Activated T-cell treated with anti-CD3 and anti-CD28 coated beads, Interleukin-2, amount 50 U/mL, for 1 hour (primary cell): ENCODE data around the gene SNX1.
A peak's percentile ranks its signal among the peaks of the same experiment; 100 is the strongest.
"Not testable (repeated sequence)": the region's sequence is repeated elsewhere in the genome, so short reads cannot be mapped to it uniquely, and the experiment has no call there.

Source experiments
- DNase-seq: peaks from one replicate; pipeline ENCODE4 v3.0.0-alpha.2; 2020

SNX1 gene, protein sequence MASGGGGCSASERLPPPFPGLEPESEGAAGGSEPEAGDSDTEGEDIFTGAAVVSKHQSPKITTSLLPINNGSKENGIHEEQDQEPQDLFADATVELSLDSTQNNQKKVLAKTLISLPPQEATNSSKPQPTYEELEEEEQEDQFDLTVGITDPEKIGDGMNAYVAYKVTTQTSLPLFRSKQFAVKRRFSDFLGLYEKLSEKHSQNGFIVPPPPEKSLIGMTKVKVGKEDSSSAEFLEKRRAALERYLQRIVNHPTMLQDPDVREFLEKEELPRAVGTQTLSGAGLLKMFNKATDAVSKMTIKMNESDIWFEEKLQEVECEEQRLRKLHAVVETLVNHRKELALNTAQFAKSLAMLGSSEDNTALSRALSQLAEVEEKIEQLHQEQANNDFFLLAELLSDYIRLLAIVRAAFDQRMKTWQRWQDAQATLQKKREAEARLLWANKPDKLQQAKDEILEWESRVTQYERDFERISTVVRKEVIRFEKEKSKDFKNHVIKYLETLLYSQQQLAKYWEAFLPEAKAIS

DNA sequence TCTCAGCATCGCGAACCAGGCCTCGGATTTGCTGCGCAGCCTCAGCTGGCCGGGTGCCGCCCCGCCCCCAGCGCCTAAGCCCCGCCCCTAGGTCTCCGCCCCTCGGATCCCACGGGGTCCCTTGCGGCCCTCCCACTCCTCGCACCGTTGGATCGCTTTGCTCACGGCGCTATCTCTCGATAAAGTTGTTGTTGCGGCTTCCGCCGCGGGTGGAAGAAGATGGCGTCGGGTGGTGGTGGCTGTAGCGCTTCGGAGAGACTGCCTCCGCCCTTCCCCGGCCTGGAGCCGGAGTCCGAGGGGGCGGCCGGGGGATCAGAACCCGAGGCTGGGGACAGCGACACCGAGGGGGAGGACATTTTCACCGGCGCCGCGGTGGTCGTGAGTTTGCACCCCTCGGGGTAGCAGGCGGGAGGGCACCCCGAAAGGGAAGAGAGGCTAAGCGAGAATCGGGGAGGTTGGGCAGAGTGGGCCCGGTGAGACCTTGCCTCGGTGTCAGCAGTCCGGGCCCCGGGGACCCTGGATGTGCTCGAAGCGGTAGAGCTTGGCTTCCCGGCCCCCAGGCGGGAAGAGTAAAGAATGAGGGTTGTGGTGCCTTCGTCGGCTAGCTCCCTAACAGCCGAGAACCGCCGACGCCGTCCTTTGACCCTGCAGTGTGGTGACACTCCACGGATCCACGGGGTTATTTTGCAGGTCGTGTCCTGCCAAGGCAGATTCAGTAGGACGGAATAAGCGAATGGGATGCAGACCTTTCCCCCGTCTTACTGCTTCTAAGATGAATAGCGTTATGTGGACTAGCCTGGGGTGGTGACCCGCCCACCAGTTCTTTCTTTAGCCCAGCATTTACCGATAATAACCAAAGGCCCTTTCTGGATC is at the start of gene SNX1:
Gene SNX1 (plus strand): TSS at position 188 of the 873 bp plus-strand sequence. CDS start 32 bp downstream, at position 220.
- peak; percentile 99 for DNase-seq

DNA sequence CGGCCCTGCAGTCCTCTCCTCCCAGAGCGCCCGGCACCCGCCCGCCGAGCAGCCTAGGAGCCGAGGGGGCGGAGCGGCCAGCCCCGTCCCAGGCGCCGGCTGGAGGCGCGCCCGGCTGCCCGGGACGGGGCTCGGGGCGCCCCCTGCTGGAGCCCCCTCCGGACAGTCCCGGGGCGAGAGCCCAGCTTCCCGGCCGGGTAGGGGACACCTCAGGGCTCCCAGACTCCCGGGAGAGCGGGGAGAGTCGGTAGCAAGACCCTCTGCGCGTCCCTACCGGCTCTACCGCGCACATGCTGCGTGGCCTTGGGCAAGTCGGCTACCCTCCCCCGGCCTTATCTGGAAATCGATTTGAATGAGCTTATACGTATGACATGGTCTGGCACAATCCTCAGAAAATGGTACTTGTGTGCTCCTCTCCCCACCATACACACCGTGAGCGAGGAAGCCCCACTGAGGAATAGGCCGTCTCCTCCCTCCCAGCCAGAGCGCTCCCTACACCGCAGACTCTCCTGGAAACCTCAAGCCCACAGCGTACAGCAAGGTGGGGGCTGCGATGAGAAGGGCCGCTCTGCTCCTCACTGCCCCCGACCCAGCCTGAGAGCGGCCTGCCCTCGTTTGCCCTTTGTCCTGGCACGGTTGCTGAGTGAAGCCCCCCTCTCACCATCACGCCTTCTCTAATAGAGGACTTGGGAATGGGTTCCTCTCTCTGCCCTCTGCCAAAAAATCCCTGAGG is 49.2 kb upstream of the SNX1 start, which contains the start of gene DAPK2:
Gene DAPK2 (minus strand): TSS at position 65 of the 733 bp plus-strand sequence. CDS start 6,224 bp downstream, outside the sequence.
- DNase-seq: peak; percentile 80

DNA sequence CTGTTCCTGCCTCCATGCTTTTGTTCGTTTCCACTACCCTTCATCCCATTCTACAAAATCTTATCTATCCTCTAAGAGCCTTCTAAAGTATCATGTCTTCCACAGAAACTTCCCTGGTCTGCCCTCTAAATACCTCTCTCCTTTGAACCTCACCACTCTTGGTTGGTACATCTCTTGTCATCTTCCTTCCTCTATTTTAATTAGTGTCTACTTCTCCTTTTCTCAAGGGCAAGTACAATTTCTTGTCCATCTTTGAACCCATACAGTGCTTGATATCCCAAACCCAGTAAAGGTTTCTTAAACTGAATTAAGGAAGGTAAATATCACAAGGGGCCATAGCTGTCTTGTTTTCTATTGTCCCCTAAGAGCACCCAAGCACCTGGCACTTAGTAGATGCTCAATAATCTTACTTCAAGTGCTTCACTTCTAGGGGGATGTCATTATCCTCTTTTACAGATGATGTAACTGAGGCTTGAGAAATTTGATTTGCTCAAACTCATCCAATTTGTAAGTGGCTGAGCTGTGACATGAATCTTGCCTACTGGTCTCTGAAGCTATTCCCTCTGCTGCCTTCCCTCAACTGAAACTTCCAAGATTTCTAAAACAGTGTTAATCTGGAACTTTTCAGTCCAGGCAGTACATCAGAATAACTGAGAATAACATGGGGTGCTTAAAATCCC is 46.9 kb upstream of the SNX1 start:
- no peak for DNase-seq

DNA sequence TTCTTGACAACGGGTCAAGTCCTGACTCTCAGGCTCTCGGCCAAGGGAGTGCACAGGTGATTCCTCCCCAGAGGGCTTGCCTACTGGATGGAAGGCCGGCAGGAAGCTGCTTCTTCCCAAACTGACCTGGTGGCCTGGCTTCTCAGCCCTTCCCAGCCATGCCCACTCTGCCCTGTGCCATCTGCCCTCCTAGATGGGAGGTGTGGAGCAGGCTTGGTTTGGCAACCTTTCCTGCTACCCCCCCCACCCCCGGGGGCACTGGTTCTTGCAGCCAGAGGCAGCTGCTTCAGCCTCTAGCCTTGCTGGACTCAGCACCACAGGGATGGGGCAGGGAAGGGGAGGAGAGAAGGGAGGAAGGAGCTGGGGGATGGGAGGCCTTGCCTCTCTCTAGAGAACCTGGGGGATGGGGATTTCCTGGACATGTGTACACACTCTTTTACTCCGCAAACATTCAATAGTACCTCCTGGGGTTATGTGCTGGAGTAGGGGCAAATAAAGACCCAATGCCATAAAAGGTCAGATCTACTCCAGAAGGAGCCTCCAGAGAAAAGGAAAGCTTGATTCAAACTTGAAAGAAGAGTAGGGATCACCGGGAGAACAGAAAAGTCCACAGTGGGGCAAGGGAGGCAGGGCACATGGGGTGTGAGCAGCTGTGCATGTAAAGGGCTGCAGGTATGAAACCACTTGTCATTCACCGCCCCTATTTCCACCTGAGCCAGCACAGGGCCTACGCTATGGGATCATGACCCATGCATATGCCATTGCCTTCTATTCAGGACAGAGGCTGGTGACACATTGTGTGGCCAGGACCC is 45.3 kb upstream of the SNX1 start:
- DNase-seq: no peak

DNA sequence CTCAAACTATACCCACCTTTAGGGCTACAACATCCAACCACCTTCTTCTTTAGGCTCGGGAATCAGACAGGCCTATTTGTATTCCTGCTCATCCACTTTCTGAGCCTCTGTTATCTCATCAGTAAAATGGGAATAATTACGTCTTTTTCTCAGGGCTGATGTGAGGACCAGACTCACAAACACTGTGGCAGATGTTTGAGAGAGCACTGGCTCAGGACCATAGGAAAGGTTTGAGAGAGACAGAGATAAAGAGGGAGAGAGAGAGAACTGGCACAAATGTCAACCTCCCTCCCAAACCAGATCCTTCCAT is 44.7 kb upstream of the SNX1 start:
- no peak for DNase-seq

DNA sequence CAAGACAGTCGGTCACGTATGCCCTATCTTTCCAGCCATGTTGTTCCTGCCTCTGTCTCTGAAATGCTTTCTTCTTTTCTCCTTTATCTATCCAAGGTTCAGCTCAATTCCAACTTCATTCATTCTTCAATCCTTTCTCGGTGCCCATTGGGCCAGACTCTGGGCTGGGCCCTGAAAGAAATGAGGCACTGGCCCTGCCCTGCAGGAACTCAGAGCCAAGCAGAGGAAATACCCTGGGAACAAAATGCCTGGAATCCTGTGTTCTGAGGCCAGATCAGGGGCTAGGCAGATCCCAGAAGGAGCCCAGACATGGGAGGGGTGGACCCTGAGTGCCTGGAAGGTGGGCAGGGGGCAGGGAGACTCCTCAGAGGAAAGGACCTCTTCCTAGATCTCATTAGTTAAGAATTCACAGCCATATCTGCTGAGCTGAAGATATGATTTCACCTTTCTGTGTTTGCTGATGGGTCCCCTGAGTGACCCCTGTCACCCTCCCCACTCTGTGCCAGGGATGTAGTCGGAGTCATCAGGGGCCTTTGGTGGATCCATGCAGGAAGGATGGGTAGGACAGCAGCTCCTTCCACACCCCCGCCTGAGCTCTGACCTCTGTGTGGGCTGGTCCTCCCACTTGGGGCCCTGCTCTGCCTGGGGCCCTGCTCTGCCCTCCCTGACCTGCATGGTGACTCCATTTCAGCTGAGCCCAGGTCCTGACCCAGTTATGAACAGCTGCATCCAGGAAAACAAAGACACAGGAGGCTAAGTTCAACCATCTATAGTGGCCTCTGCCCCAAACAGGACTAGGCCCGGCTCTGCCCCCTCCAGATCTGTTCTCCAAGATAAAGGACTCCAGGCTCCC is 44.1 kb upstream of the SNX1 start:
- no peak for DNase-seq

DNA sequence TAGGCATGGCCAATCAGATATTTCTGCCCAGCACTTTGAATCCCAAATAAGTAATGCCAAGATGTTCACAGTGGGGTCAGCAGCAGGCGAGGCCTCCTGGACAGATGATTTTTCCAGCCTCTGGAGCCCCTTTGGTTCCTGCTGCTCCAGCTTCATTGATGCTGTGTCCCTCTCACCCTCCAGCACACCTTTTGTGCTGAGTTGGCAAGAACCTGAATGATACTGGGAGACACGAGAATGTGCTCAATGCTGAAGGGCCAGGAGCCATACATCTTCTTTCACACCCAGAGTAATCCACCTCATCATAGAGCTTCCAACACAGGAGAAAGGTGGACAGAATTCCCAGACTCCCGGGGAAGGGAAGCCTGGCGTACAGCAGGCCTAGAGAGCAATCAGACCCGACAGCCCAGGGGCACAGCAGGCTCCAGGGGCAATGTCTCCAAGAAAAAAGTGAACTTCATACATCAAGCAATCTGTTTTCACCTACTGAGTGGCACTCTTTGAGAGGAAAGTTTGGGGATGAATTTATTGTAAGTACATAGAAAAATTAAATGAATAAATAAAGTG is 42.8 kb upstream of the SNX1 start:
- DNase-seq: no peak

DNA sequence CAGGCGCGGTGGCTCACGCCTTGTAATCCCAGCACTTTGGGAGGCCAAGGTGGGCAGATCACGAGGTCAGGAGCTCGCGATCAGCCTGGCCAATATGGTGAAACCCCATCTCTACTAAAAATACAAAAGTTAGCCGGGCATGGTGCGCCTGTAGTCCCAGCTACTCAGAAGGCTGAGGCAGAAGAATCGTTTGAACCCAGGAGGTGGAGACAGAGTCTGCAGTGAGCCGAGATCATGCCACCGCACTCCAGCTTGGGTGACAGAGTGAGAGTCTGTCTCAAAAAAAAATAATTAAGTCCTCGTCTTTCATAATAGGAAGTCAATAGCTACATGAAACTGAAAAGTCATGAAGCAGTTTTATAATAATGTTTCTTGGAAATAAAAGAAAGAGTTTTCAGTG is 42.1 kb upstream of the SNX1 start:
- DNase-seq: not testable (repeated sequence)

DNA sequence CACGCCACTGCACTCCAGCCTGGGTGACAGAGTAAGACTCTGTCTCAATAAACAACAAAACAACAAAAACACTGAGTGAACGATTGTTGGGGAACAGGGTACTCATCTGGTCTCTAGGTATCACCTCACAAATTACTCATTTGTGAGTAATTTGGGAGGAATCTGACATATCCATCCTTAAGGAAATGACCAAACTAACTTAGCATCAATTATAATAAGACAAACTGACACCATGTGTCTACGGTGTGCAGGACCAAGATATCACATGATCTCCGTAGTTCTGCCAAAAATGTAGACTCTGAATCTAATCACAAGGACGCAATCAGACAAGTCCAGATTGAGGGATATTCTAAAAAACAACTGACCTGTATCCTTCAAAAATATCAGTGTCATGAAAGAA is 37.5 kb upstream of the SNX1 start:
- no peak for DNase-seq

DNA sequence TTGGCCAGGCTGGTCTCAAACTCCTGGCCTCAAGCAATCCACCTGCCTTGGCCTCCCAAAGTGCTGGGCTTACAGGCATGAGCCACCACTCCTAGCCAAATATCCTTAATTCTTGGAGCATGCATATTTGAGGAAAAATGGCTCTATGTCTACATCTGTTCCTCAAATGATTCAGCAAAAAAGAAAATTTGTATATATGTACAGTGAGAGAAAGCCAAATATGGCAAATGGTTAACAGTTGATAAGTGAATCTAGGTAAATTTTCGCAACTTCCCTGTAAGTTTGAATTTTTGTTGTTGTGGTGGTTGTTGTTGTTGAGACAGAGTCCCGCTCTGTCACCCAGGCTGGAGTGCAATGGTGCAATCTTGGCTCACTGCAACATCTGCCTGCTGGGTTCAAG is 36.7 kb upstream of the SNX1 start:
- DNase-seq: not testable (repeated sequence)

DNA sequence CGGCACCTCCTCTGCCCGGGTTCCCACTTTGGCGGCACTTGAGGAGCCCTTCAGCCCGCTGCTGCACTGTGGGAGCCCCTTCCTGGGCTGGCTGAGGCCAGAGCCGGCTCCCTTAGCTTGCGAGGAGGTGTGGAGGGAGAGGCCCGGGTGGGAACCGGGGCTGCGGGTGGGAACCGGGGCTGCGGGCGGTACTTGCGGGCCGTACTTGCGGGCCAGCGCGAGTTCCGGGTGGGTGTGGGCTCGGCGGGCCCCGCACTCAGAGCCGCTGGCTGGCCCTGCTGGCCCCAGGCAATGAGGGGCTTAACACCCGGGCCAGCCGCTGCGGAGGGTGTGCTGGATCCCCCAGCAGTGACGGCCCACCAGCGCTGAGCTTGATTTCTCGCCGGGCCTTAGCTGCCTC is 35.1 kb upstream of the SNX1 start:
- DNase-seq: no peak

DNA sequence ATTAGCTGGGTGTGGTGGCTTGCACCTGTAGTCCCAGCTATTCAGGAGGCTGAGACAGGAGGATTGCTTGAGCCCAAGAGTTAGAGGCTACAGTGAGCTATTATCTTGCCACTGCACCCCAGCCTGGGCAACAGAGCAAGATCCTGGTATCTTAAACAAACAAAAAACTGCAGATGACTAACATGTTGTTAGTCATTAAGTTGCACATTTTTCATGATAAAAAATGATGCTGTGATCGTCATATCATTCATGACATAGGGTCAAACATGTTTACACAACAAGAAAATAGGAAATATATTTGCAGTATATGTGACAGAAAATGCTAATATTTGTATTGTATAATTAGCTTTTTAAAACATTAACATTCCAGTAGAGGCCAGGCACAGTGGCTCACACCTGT is 29.3 kb upstream of the SNX1 start:
- DNase-seq: no peak

DNA sequence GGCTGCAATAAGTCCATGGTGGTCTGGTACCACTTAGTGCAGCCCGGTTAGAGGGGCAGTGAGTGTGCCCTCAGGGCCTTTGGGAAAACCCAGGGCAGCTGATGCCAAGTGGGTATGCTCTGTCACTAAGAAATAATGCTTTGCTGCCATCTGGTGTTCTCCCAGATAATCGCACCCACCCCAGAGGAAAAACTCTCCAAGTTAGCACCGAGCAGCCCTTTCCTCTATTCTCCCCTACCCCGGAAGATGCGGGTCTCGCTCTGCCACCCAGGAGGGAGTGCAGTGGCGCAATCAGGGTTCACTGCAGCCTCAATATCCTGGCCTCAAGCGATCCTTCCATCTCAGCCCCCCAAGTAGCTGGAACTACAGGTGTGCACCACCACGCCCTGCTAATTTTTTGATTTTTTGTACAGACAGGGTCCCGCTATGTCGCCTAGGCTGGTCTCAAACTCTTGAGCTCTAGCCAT is 28.2 kb upstream of the SNX1 start:
- DNase-seq: peak; percentile 69

DNA sequence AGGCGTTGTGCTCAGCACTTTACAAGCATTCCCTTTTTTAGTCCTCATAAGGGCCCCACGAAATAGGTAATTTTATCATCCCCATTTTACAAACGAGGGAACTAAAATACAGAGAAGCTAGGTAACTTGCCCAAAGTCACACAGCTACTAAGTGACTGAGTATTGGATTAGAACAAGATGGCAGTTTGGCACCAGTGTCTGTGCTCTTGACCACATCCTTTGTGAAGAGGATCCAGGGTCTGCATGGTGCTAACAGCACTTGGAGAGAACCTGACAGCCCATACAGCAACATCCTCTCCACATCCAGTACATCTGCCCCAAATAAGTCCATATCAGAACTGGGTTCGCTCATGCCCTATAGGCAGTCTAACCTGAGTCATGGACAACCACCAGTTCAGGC is 27.6 kb upstream of the SNX1 start:
- no peak for DNase-seq

DNA sequence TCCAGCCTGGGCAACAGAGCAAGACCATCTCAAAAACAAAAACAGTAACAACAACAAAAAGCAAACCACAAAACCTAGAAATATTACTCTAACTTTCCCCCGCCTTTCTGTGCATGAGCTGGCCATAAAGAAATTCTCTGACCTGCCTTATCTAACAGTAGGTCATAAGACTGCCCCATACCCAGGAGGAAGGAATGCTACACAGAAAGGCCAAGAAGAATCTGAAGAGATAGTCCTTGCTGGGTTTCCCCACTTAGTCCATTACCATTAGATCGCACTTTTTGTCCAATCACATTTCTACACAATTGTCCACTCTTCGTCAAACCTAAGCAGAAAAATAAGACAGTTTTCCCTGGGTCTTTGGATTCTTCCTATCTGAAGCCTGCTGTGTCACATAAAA is 25.7 kb upstream of the SNX1 start:
- DNase-seq: no peak

DNA sequence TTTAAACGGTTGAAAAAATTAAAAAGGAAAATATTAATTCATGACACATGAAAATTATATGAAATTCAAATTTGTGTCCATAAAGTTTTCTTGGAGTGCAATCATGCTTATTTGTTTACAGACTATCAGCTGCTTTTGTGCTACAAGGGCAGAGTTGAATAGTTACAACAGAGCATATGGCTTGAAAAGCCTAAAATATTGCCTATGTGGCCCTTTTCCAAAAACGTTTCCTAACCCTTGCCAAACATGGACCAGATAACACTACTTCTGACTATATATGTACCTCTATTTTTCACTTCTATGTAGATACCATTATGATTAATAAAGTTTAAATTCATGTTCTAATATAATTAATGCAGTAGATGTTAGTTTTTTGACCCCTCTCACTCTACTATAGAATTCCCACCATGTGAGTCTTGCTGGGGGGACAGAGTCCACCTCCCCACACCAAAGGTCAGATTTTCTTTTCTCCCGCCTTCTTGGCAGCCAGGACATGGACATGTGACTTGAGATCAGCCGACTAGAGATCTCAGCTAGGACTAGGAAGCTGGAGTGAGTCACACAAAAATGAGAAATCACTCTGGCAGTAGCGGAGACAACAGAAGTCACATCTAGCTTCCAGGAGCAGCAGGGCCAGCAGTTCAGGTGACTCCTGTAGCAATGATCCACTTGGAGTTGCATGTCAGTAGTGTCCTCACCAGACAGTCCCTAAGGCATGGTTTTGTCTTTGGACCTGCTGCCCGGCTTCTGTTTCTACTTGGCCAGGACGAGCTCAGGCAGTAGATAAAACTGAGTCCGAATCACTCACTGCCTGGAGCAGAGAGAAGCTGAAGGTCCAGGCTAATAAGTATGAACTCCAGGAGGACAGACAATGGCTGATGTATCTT is 24.6 kb upstream of the SNX1 start:
- DNase-seq: no peak

DNA sequence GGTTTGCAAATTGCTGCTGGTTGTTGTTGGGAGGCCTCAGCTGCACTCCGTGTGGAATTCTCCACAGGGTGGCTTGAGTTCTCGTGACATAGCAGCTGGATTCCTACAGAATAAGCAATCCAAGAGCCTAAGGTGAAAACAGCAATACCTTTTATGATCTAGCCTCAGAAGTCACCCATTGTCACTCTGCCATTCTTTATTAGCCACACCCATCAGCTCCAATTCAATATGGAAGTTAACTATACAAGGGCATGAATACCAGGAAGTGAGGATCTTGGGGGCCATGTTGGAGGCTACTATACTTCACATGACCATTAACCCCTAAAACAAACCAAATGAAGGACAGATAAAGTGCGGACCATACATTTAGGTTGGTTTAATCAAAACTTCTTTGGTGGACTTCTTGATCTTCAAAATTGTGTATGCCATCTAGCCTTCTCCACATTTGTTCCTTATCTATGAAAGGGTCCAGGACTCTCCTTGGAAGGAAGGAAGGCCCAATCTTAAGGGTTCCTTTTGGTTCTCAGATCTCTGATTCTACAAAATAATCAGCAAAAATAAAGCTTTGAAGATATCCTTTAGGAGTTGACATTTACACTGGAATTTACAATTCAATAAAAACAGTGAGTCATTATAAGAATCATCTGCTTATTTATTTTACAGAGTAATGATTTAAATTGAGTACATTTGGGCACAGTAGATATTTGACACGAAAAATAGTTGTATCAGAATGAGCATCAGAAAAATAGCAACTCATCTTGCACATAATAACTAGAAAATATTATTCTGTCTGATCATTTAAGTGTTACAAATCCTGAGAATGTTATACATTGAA is 23.6 kb upstream of the SNX1 start:
- no peak for DNase-seq

DNA sequence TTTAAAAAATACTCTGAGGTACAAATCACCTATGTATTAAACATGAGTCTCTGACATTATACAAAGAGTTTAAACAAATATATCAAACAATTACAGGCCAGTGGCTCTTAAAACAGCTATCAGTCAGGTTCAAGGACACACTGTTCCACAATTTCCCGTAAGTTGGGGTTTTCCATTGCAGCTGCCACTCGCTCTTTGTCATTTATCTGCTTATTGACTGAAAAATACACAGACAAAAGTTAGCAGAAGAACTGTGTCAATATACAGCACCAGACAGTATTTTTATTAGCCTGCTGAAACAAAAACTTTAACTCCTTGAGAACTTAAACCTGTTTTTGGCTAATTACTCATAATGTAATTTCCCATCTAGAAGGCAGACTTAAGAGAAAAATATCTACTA is 23.0 kb upstream of the SNX1 start:
- DNase-seq: no peak
